Measurements from ENCODE around the gene USP17L19.
"Not testable (repeated sequence)": the region's sequence is repeated elsewhere in the genome, so short reads cannot be mapped to it uniquely, and the experiment has no call there.

GRCh38 chr4:9210357-9210756 lies 42.8 kb upstream of the USP17L19 start, which contains the start of gene USP17L10:
- not testable (repeated sequence) for TF ChIP-seq CTCF (IDR thresholded peaks at IDR 0.05); ATF2 (CRISPR knock-in tag; IDR thresholded peaks at IDR 0.05; ENCODE audit: borderline replicate concordance, low read depth); NFYB (CRISPR knock-in tag; conservative IDR thresholded peaks at IDR 0.05; ENCODE audit: low read depth); ZNF532 (CRISPR knock-in tag; IDR thresholded peaks at IDR 0.05; ENCODE audit: borderline replicate concordance); ZNF138 (CRISPR knock-in tag; conservative IDR thresholded peaks at IDR 0.05); RELA (CRISPR knock-in tag; IDR thresholded peaks at IDR 0.05; ENCODE audit: borderline replicate concordance); FOXP1 (CRISPR knock-in tag; IDR thresholded peaks at IDR 0.05; ENCODE audit: borderline replicate concordance); TCF7 (CRISPR knock-in tag; IDR thresholded peaks at IDR 0.05; ENCODE audit: low read depth); MXD4 (CRISPR knock-in tag; IDR thresholded peaks at IDR 0.05; ENCODE audit: borderline replicate concordance); CREM (CRISPR knock-in tag; IDR thresholded peaks at IDR 0.05); FOXK1 (CRISPR knock-in tag; IDR thresholded peaks at IDR 0.05); NR3C1 (CRISPR knock-in tag; conservative IDR thresholded peaks at IDR 0.05; ENCODE audit: low read depth); ATF1 (CRISPR knock-in tag; IDR thresholded peaks at IDR 0.05)
